ENCODE measurements around the gene TIMP2.

The TIMP2 gene

DNA sequence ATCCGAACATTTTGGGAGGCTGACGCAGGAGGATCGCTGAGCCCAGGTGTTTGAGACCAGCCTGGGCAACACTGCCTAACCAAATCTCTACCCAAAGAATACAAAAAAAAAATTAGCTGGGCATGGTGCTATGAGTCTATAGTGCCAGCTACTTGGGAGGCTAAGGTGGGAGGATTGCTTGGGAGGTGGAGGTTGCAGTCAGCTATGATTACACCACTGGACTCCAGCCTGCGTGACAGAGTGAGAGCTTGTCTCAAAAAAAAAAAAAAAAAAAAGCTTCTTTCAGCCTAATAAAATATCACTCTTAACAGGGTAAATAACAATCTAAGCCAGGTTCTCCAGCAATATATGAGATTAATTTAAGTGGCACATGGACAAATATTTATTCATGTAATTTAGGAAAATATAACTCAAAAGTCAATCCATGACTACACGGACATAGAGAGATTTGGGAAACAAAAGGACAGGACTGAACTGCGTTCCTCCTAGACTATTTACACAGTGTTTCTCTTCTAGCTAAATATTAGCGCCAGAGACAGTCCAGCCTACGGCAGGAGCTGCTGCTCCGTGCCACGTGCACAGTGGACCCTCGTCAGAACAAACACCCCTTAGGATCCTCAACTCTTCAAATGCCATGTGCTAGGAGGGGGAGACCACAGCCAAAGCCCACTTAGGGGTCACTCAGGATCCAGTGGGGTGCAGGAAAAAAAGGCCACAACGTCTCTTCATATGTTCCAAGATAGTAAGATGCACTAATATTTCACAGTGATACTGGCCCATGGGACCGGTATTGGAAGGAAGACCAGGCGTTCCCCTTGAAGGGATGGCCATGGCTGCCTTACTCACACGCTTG lies 93.3 kb downstream of the TIMP2 start:
- no peak for DNase-seq

DNA sequence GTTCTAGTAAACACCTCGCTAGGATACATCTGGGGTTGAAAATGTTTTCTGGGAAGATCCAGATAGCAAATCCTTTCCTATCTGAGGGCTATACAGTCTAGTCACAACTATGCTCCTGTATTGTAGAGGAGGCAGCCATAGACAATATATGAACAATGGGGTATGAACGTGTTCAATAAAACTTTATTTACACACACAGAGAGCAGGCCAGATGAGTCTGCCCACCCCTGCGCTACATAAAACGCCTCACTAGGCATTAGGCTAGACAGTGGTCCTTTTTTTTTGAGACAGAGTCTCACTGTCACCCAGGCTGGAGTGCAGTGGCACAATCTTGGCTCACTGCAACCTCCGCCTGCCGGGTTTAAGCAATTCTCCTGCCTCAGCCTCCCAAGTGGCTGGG lies 95.7 kb downstream of the TIMP2 start:
- no peak for DNase-seq

DNA sequence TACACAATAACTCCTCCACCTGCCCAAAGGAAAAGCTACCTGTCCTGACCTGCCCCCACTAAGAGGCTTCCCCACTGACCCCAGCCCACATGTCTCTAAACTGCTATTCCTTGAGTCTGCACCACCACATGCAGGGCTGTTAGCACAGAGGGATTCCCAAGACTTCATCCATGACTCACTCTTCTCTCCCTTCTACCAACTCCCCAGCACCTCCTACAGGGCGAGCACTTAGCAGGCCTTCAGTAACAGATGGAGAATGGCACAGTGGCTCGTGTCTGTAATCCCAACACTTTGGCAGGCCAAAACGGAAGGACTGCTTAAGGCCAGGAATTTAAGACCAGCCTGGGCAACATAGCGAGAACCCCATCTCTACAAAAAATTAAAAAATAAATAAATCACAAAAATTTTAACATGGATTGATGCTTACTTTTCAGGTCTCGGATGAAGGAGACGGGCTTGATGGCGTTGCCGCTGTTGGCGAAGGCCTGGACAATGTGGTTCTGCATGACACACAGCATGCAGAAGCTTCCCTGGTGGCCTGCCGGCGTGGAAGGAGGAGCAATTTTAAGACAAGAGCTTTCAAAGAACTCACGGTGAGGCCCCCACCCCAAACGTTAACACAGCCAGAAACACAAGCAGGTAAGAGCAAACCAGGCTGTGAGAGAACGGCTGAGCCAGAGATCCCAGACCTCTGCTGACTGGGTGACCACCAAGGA lies 96.6 kb downstream of the TIMP2 start:
- no peak for DNase-seq

DNA sequence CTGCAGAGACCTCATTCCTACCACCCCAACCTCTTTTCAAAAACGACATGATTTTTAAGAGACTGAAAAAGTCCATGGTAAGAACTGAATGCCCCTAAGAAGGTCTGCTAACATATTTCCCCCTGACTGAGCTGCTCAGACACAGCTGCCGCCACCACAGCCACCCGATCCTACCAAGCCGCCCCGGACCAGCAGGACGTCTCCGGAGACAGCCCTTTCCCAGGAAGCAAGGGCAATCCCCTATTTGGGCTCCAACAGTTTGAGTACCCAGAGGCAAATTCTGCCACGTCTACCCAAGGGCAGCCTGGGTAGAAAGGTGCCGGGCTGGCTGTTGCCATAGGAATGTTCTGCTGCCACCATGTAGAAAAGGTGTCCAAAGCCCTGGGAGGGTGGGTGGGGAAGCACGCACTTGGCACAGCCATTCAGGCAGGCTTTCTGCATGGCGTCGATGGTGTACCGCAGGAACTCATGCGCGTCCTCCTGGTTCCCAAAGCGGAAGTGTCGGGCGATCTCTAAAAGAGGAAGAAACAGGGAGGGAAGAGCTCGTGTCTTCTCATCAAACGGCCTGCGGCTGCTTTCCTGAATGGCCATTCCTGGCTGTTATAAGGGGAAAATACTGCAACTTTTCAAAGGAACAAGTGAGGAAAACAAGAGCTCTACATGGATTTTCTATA lies 98.2 kb downstream of the TIMP2 start:
- DNase-seq: no peak

DNA sequence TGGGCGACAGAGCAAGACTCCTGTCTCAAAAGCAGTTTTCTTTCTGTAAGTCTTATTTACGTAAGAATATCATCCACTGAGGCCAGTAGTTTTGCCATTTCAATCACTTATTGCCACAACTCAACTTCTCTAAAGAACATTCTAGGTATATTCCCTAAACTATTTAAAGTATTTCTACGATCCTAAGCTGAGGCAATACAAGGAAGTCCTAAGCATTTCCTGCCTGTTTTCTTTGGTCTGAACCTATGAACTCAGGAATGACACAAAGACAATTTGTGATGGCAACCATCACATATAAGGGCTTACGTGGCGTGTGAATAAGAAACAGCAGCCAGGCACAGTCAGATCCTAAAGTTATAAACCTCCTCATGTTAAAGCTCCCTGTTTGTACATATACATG lies 98.8 kb downstream of the TIMP2 start:
- DNase-seq: no peak

DNA sequence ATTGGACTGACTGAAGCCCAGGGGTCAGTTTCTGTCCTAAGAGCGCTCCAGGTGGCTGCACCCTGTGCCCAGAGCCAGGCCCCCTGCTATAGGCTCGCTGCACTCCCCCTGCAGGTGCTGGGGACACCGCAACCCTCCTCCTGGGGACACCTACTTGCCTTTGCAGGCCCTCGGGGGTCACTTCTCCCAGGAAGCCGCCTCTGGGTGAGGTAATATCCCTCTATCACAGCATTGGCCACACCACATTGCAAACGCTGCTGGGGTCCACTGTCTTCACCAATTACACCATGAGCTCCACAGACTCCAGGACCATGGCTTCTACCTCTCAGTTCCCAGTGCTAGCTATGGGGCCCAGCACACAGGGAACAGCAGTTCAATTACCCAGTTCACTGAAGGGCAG lies 99.5 kb downstream of the TIMP2 start:
- no peak for DNase-seq

DNA sequence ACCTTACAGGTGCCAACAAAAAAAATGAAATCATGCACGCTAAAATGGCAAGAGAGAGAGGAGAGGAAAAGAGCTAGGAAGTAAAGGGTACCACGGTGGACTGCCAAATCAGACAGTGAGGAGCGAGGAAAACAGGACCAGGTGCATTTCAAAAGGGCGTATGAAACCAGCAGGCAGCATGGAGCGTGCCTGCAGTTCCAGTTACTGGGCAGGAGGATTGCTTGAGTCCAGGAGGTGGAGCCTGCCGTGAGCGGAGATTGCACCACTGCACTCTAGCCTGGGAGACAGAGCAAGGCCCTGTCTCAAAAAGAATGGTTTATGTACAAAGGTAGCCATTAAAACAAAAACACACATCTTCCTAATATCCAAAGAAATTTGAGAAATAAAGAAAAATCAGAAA lies 100.9 kb downstream of the TIMP2 start:
- no peak for DNase-seq

DNA sequence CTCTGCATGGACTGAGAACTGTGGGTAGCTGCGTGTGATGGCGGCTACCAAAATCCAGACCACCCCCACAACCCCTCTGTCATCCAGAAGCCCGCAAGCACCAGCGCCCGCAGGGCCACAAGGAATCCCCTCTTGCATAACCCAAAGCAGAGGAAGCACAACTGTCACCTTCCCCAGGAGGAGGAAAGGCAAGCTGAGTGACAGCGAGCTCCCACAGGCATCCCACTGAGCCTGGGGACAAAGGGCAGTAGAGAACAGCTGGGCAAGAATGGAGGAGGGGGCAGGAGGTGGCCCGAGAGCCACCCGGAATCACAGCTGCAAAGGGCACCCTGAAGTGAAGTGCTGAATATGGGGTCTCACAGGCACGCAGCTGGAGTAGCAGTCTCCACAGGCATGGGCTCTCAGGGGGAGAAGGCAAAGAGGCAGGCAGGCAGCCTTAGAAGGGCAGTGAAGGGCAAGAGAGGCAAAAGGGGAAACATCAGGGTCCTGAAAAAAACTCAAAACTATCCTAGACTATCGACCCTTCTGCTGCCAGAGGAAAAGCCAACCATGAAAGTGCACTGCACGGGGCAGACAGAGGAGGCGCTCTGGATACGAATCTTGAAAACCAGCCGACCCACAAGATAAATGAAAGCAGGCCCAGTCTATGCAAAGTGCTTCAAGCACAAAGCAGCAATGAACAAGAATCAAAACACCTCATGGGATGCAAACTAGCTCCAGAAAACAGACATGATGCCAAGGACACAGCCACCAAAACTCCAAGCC lies 101.7 kb downstream of the TIMP2 start:
- DNase-seq: no peak

DNA sequence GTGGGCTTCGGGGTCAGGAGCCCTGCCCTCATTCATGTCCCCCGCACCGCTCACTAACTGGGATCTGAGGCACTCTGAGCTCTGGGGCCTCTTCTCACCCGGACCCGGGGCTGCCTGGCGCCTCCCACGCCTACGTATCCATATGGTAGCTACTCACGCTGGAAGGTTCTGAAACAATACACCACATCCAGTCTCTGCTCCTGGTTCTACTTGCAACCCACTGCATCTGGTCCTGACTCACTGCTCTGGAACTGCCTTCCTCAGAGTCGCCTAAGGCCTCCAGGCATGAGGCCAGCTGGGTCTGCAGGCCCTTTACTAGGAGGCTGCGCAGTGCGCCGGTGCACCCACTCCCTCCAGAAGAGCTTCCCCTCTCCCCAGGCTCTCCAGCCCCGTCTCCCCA lies 102.6 kb downstream of the TIMP2 start:
- DNase-seq: no peak

DNA sequence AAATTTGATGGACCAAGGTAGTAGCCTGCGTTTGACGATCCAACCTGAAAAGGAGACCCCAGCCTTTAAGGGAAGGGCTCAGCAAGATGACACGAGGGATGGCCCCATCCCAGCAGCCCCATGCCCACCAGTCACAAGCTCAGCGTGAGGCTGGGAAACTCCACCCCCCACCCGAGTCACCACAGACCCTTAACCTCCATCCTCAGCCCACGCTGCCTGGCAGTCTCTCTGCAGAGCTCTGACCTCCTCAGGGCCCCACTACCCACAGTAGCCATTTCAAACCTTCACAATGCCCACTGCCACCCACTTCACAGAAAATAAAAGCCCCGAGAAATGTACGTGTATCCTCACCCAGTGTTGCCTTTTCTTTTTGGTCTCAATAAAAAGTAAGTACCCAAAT lies 103.2 kb downstream of the TIMP2 start:
- no peak for DNase-seq

DNA sequence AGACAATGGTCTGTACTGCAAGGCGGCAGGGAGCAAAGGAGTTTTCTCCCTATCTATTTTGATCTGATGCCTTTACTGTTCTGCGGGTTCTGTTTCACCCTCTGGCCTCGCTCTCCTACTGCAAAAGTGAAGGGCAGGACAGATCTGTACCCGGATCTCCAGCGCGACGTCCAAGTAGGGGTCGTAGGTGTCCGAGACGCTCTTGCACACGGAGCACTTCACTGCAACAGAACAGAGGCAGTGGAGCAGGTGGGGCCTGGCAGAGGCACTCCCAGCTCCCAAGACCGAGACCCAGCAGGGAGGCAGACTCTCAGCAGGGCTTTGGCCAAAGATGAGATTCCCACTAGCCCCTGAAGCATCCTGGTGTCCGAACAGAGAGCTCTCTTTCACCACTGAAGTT lies 104.3 kb downstream of the TIMP2 start:
- DNase-seq: no peak

DNA sequence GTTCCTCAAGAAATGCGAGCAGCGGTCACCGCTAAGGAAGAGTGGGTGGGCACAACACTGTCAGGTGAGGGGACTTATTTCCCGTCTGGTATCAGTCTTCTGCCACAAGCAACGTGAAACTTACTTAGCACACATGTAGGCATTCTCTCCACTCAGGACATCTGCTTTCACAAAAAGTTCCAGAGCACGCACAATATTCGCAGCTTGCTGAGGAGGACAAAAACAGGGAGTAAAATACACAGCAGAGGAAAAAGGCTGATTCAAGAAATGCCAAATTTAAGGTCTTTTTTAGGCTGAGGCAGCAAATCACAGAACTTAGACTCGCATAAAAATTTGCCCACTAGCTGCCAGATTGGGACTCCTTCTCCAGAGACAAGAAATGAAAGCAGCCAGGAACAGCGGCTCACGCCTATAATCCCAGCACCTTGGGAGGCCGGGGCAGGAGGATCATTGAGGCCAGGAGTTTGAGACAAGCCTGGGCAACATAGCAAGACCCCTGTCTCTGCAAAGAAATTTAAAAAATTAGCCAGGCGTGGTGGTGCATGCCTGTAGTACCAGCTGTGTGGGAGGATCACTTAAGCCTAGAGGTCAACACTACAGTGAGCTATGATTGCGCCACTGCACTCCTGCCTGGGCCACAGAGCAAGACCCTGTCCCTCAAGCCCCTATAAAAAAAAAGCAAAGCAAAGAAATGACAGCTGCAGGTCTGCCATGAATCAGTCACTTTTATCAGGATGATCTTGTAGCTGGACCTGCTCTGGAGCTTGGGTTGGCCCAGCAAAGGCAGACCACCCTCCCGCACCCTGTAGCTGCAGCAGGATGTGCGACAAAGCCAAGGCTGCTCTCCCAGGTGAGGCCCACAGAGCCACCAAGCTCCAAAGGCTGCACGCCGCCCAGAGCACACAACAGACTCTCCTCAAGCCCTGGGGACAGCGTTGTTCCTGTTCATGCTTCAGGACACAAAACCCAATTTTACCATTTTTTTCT lies 105.1 kb downstream of the TIMP2 start:
- no peak for DNase-seq

DNA sequence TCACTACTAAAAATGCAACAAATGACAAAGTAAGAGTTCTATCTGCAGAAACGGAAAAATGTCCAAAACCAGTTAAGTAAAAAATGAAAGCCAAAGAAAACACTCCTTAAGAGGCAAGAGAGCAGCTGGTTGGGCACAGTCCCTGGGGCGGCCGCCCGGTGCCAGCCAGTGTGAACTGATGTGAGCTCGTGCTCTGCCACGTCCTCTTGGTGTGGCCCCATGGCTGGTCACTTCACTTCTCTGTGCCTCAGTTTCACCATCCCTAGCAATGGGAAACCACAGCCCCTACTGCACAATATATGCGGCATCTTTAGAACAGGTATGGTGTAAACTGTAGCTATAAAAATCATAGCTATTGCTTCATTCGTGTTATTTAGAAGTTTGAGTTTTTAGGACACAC lies 105.8 kb downstream of the TIMP2 start:
- no peak for DNase-seq

DNA sequence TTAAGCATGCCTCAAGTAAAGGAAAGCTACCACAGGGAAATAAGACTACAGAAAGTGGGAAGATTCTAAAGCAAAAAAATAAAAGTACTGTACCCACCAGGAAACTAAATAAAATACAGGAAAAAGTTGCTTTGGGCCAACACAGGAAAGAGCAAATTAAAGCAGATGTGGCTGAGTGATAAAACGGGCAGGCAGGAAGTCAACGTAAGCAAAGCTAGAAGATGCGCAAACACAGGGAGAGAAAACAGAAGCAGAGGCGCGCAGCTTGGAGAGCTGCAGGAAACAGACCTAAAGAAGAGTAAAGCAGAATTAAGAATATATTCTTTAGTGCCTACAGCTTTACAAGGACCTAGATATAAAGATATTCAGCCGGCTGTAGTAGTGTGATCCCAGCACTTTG lies 106.3 kb downstream of the TIMP2 start:
- DNase-seq: no peak

DNA sequence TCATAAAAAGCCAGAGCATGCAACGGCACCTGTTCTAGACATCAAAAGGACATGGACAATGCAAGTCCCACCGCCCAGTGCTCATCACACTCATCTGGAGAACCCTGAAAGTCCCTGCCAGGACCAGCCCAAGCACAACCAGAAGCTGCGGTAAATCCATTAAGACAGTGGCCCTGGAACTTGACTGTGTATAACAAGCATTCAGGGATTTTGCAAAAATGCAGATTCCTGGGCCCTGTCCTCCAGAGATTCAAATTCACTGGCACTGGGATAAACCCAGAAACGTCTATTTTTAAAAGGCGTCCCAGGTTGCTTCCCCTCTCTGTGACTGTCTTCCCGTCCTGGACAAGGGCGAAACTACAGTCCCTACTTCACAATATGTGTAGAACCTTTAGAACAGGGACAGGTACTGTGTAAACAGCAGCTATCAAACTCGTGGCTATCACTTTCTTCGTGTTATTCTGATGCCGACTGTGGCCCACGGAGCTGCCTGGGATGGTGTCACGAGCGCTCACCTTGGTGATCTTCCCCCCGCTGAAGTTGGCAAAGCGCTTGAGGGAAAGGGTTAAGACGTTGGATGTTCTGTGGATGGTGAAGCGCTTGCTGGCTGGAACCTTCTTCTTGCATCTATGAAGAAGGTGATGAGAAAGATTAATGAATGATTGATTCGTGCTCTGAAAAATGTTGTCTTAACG lies 106.9 kb downstream of the TIMP2 start:
- no peak for DNase-seq

DNA sequence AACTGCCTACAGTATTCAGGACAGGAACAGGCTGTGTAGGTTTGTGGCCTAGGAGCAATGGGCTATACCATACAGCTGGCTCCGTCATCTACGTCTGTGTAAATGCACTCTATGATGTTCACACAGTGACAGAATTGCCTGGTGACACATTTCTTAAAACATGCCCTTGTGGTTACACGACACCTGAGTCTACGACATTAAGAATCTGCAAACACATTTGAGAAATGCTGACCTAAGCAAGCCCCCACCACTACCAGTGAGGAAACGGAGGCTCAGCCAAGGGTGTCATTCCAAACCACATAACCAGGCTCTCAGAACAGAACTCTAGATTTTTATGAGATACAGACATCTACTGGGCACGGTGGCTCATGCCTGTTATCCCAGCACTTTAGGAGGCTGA lies 108.1 kb downstream of the TIMP2 start:
- no peak for DNase-seq

DNA sequence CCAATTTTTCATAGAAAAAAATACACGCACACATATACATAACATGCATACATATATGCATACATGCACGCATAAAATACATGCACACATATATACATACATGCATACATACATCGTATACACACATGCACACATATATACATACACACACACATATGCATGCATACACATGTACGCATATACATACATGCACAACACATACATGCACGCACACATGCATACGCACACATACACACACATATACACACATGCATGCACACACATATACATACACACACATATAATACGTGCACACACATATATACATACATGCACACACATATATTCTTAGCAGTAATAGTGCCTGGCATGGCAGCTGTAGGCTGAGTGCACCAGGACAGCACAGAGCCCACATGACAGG lies 109.5 kb downstream of the TIMP2 start:
- no peak for DNase-seq

DNA sequence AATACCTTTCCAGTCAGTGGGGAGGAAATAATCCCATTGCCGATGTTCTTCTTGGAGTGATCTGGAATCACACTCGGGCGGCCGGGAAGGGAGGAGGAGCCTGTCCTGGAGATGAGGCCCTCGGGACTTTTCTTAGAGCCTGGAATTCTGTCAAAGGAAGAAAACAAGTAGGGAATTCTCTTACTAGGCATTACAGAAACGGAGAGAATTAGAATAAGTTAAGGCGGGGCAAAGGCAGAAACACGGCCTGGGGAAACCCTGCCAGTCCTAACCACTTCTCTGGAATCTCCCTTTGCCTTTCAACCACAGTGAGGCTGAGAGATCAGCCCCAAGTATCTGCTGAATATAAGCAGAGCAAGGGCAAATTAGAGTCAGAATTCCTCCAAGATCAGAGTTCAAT lies 112.3 kb downstream of the TIMP2 start:
- no peak for DNase-seq

DNA sequence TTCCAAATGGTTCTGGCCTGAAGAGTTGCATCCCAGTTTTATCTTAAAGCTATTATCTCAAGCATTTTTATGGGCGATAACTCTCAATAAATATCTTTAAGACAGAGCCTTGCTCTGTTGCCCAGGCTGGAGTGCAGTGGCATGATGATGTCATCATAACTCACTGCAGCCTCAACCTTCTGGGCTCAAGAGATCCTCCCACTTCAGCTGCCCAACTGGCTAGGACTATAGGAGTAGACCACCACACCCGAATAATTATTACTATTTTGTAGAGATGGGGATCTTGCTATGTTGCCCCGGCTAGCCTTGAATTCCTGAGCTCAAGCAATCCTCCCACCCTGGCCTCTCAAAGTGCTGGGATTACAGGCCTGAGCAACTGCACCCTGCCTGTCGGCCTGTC lies 117.0 kb downstream of the TIMP2 start:
- DNase-seq: no peak

DNA sequence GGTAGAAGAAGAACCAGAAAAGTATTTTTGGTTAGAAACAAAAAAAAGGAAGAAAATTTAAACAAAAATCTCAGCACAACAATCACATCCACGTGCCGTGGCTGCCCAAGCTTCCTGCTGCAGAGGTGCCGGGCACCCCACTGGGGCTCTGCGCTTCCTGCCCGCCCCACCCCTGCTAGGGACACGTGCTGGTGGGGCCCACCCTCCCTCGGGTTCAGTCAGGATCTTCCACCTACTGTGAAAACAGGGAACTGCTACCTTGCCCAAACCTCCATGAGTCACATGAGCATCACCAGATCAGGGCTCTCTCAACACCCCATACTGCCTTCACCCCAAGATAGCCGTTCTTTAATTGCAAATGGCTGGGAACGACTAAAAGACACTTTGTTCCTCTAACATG lies 118.7 kb downstream of the TIMP2 start:
- no peak for DNase-seq

DNA sequence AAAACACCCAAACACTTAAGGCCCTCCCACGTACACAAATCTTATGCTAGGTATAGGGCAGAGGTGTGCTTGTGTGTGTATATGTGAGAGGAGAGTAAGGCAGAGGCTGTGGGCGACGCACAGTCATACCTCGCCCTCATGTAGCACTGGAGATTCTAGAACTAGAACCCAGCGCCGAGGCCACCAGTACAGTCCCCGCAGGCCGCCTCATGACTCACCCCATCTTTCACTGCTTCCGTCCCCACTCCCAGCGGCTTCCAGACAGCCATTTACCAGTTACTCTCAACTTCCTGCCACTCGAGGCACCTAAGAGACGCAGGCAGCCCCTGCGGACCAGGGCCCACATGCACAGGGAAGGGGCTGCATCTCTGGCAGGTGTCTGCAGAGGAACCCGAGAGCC lies 119.9 kb downstream of the TIMP2 start:
- DNase-seq: no peak
